ENCODE data around the gene CLIP1.
"Not testable (repeated sequence)": the region's sequence is repeated elsewhere in the genome, so short reads cannot be mapped to it uniquely, and the experiment has no call there.

- not testable (repeated sequence) for TF ChIP-seq GABPA (IDR thresholded peaks at IDR 0.05; ENCODE audit: low read depth); CHD2 (IDR thresholded peaks at IDR 0.05; ENCODE audit: low read length, partially characterized antibody); POLR2AphosphoS5 (IDR thresholded peaks at IDR 0.05; ENCODE audit: low read depth, low read length); CTCF (IDR thresholded peaks at IDR 0.05)
Measured at GRCh38 chr12:122397981-122398380, 24.5 kb downstream of the CLIP1 start.
